ENCODE results near the gene HCRTR2.
"Not testable (repeated sequence)": the region's sequence is repeated elsewhere in the genome, so short reads cannot be mapped to it uniquely, and the experiment has no call there.

Gene HCRTR2

DNA sequence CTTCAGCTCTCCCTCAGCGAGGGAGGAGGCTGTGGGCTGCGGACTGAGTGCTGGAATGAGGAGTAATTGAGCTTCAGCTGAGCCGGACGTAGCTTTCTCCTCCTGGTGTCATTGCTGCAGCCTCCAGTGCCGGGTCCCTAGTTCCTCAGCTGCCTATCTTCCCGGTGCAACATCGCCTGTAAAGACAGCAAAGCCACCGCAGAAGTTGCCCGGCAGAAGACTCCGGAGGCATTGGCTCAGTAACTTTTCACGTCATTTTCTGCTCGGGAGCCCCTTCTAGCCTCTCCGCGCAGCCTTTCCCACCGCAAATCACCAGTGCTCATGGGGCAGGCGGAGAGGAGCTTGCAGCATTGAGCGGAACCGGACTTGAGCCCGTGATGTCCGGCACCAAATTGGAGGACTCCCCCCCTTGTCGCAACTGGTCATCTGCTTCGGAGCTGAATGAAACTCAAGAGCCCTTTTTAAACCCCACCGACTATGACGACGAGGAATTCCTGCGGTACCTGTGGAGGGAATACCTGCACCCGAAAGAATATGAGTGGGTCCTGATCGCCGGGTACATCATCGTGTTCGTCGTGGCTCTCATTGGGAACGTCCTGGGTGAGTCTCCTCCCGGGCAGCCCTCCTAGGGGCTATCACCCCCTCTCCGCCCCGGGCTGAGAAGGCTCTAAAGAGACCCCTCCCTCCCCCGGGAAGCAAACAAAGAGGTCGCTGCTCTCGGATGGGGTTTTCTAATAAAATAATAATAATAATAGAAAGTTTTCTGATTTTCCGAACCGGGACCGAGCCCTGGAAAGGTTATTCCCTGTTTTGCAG lies at the start of gene HCRTR2:
HCRTR2 (plus strand) TSS at position 305 of the 816 bp plus-strand sequence; CDS start at position 378, 73 bp downstream.
- DNase-seq (ENCODE audit: low spot score) = no peak

DNA sequence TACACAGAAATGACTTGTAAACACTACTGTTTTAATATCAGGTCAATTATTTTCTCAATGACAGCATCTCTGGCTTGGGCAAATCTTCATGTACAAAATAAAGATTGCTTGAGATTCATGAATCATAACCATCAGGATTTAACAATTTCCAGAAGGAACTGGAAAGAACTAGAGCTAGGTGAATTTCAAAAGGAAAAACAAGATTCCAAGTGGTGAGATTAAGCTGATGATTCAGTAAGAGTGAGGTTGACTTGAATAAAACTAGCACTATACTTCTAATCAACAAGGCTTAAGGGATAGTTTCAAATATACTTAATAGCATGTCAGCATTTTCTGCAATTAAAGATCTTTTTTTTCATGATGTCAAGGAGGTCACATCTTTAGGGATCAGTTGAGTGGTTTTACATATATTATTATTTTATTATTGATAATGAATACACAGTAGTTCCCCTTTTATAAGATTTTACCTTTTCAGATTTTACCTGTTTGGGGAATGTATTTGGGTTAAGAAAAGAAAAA lies 43.5 kb upstream of the HCRTR2 start:
- no peak for DNase-seq (ENCODE audit: low spot score)

DNA sequence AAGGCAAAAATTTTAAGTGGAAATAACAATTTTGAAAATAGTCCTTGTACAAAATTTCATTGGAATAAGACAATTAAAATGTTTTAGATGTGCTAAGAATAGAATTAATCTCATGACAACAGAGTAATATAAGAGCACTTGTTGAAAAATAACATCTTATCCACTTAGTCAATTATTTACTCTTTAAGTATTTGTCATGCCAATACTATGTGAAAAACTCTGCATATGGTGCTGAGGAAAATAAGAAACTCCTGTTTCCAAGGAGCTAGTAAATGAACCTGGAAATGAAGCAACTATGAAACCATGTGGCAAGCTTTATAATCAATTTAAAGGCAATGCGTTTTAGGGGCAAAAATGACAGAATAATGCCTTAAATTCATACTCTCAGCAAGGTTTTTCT lies 42.7 kb upstream of the HCRTR2 start:
- no peak for DNase-seq (ENCODE audit: low spot score)

DNA sequence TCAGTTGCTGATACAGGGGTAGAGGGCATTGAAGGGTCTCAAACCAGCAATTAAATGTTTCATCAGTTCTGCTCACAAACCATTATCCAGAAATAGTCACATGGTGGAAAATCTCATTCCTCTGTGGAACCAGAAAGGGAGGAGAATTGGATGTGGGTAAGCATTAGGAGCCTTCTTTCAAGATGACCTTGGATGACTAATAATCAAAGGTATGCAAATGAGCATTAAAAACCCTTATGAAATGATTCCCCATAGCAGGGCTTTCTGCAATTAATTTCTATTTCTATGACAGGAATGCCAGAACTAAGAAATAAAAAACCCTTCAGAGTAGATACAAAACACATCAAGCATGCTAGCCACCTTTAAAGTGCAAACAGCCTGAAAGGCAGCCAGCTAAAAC lies 37.4 kb upstream of the HCRTR2 start:
- no peak for DNase-seq (ENCODE audit: low spot score)

DNA sequence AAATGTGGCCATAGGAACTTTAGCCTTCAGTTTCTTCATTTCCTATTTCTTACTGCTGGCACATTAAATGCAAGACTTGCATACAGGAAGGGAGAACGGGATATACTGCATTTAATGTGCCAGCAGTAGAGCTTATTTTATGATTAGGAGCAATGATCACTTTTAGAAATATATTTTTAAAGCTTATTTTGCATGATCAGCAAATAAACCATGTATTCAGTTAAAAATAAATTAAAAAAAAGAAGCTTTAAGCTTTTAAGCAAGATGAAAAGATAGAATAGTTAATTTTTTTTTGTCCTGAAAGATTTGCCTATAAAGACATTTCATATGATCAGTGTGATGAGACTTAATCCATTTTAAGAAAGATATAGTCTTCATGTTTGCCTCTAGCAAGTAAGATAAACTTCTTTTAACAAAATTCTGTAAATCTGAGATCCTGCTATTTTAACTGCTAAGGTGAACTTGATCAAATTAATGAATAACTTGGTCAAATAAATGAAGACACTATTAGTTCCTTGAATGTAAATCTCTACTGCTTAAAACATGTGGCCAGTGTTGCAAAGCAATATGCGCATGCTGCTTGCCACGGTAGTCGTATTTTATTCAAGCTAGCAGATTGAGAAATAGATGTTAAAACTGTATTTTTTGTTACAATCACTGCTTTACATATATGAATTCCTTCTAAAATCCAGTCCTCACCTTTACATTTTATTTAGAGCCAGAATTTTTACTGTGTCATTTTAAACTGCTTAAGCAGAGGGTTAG lies 36.2 kb upstream of the HCRTR2 start:
- DNase-seq (ENCODE audit: low spot score) = no peak

DNA sequence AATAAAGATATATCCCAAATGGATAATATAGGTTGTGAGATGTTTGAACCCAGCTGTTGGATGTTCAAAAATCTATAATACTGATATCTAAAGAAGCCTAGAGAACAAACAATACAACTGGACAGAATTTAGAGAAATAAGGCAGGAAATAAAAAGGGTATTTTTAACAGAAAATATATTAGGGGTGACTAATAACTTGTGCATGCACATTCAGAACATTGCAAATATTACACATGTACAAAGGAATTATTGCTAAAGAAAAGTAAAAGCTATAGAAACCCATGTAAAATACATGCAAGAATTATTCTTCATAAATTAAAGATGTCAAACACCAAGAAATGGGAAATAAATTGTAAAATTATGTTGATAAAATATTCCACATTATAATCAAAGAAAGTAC lies 32.7 kb upstream of the HCRTR2 start:
- no peak for DNase-seq (ENCODE audit: low spot score)

DNA sequence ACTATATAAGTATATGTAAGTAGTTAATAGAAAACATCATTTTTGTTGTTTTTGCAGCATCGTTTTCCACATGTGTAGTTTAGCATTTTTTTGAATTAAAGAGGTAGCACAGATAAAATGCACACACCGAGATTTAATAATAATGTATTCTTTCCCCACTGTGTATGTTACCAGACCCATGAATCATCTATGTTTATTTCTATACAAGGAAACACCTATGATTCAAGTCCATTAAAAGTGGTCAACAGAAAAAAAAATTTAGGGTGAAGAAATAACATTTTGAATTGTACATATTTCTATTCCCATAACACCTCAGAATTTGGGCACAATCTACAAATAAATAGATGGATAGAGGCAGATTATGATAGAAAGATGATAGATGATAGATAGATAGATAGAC lies 31.7 kb upstream of the HCRTR2 start:
- DNase-seq (ENCODE audit: low spot score) = no peak

DNA sequence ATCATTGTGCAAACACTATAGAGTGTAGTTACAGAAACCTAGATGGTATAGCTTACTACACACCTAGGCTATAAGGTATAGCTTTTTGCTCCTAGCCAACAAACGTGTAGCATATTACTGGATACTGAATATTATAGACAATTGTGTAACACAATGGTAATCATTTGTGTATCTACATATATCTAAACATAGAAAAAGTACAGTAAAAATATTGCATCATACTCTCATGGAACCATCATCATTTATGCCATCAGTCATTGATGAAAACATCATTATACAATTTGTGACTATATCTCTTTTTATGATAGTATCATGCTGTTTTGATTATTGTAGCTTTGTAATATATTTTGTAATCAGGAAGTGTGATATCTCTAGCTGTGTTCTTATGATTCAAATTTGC lies 21.0 kb upstream of the HCRTR2 start:
- DNase-seq (ENCODE audit: low spot score) = no peak

DNA sequence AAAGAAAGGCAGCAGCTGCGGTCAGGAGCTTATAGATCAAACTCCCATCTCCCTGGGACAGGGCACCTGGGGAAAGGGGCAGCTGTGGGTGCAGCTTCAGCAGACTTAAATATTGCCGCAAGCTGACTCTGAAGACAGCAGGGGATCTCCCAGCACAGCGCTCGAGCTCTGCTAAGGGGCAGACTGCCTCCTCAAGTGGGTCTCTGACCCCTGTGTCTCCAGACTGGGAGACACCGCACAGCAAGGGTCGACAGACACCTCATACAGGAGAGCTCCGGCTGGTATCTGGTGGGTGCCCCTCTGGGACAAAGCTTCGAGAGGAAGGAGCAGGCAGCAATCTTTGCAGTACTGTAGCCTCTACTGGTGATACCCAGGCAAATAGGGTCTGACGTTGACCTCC lies 15.5 kb upstream of the HCRTR2 start:
- not testable (repeated sequence) for DNase-seq (ENCODE audit: low spot score)

DNA sequence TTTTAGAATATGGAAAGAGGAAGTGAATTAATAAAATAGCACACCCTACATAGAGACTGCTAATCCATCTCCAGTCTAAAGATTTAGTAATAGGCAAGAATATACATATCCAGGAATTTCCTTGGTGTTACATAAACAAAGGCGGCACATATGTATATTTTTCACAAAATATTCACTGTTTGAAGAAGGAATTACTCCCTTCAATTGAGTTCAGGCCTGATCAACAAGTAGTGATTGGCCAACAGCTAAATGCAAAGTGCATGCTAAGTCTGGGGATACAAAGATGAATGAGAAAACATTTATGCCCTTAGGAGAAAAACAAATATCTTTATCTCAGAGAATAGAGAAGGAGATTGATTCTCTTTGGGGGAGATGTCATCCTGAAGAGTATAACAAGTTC lies 6.5 kb upstream of the HCRTR2 start:
- no peak for DNase-seq (ENCODE audit: low spot score)

DNA sequence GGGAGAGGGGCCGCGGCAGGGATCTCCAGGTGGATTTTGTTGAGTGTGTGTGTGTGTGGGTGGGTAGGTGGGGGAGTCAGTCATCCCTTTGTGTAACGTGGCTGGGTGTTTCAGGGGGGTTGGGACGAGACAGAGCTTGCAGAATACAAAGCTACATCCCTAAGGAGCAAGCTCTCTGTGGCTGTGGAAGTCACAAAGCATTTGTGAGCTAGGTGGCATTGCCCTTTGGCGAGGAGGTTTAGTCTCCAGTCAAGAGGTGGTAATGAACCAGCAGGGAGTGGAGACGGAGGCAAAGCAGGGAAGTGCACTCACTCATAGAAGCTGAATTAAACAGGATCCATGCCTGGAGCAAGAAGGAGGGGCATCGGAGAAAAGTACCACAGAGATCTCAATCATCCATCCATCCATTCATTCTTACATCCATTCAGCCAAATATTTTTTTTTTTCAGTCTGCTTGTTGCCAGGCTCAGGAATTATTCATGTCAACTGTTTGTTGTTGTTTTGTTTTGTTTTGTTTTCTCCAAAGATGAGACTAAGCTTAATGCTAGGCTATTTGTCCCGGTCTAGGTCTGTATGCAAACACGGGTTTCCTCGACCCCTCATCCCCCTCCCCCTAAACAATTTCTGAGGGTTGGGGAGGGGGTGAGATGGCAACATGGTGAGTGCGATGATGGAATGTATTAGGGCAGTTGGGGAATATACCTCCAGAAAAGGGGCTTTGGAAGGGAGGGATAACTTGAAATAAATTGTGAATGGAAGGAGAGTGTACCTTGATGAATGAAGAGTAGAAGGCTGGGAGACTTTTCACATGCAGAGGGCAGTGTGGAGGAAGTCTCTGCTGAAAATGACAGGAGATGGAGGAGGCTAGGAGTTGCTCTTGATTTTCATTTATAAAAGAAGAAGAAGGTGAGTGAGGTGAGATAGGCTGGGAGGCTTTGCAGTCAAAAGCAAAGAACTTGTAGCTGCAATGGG lies 1.0 kb downstream of the HCRTR2 start:
- DNase-seq (ENCODE audit: low spot score) = no peak

DNA sequence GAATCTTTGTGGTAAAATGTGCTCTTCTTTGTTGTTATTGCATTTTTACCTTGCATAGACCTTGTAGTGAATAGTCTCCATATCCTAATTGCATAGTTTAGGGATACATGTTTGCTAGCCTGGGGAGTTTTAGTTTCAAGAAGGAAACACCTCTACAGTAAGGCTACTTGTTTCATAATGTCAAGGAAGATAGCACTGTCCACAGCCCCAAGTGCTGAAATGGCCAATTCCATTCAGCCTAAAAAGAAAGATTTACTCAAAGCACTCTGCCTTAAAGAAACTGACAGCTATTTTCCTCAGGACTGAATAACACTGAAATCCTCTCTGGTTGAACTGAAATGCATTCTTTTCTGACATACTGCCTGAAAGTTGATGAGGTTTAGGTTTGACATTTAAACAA lies 2.6 kb downstream of the HCRTR2 start:
- no peak for DNase-seq (ENCODE audit: low spot score)

DNA sequence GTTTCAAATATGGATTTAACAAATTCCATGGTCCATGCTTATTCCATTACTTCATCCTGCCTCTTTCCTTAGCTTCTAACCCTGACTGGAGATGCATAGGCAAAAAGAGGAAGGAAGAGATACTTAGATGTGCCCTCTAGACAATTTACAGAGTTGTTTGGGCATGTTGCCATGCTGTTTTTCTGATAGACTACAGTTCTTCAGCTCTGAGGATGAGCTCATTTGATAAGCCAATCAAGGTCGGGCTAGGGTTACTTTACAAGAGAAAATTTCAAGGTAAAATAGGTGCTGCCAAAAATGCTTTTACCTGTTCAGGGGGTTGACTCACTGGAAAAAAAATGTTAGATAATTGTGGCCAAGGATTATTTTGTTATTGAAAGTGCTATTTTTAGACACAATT lies 5.9 kb downstream of the HCRTR2 start:
- DNase-seq (ENCODE audit: low spot score) = no peak

DNA sequence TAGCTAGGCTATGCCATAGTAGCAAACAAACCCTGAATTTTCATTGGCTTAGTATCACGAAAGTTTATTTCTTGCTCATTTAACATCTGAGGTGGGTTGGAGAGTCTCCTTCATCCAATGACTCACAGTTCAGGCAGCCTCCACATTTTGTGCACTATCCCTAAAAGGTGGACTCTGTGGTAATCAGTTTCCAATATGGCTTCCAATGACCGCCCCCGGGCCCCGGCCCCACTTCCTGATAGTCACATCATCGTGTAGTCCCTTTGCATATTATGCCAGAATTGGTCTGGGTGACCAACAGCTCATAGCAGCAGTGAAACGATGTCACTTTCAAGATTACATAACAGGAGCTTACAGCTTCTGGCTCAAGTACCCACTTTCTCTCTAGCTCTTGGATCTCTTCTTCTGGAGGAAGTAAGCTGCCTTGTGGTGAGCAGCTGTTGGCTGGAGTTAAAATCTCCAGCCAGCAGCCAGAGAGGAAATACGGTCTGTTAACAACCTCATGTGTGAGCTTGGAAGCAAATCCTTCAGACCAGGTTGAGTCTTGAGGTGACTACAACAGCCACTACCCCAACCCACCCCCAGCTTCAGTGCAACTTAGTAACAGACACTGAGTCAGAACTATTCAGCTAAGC lies 7.8 kb downstream of the HCRTR2 start:
- no peak for DNase-seq (ENCODE audit: low spot score)

DNA sequence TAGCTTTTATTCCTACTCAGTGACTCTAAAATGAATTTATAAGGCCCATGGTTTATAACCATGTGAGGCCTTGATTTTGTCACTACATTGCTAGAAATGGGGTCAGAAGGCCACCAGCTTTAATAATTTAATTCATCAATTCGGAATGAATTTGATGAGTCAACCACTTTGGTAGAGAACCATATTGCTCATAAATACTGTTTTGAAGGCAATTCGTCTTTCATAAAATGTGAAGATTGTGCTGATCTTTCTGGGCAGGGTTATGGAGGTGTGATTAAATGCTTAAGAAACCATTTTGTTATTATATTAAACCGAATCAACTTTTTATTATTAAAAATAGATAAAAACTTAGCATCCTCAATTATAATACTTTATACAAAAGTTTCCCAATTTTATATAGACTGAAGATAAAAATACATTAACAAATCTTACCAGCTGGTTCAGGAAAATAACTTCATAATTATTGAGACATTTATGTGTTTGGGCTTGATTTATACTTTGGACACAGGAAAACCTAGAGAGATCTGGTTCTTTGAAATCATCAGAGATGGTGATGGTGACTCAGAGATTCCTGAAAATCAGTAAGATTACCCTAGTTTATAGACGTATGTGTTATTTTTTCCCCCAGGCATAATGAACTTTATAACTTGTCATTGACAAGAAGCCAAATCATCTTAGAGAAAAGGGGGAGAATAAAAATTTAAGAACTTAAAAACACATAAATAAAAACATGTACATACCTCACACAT lies 10.6 kb downstream of the HCRTR2 start:
- no peak for DNase-seq (ENCODE audit: low spot score)

DNA sequence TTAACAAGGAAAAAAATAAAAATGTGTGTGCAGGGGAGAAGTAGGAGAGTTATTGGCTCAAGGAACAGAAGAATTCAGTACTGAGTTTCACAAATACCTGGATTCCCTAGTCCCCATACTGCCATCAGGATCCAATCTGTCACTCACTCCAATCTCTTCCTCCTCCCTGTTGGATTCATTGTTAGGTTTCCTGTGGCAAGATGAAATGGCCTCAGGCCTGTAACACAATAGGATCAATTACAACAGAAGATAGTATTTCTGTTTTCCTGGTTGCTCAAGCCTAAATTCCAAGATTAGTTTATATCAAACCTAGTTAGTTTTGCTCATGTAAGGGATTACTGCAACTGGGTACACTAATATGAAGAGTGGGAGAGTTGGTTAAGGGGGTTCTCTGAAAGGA lies 24.4 kb downstream of the HCRTR2 start:
- DNase-seq (ENCODE audit: low spot score) = no peak

DNA sequence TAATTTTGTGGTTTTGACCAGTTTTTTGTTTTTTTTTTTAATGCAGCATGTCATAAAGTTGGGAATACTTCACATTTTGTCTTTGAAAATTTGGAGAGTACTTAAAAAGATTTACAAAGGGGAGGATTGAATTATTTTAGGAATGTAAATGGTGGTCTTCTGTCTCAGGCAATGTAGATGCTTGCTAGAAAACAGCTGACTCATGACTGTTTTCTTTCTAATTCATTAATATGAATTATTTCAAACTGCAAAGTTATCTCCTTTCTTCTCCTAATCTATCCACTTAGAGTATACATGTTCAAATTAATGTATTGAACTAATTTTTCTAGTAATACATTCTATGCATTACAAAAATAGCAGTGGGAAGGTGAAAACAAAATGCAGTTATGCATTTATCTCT lies 24.9 kb downstream of the HCRTR2 start:
- DNase-seq (ENCODE audit: low spot score) = no peak

DNA sequence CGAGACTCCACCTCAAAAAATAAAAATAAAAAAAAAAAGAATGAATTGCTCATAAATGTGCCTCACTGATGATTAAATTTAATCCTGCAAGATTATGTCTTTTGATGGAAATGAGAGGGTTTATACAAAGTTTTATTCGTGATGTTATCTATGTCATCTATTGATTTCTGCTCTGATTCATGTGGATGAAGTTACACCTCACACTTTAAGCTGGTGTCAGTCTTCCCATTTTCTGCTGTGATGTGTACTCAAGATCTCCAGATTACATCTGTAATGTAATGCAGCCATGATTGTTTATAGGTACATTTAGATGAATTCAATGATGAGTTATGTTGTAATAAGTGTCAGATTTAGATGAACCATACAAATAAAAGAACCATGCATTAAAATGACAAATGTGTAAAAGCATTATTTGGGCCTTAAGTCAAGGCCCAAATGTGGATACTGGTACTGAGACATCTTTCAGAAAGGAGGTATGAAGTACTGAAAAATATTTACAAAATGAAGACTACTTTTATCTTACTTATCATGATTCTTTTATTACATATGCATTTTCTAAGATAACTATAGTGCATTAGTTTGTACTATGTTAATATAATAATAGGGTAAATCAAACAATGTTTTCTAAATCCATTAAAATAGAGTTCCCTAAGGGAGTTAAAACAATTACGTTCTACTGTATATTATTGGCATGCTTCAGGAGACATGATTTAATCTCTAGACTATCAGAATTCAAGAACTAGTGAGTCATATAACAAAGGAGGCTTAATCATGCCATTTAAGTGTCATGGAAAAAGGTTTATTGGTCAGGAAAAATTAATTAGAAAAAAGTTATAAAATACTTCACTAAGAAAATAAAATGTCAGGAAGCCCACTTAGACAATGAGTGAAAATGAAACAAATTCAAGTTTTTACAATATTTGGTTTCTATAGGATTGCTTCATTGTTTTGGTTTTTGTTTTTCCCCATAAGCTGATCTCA lies 34.5 kb downstream of the HCRTR2 start:
- DNase-seq (ENCODE audit: low spot score) = no peak

DNA sequence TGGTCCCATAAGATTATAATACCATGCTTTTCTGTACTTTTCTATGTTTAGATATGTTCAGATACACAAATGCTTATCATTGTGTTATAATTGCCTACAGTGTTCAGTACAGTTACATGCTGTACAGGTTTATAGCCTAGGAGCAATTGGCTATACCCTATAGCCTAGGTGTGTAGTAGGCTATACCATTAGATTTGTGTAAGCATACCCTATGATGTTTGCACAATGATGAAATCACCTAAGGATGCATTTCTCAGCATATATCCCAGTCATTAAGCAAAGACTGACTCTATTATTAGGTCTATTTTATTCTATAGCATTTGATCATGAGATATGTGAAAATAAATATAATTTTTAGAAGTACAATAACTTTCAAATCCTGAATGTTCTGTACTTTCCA lies 36.6 kb downstream of the HCRTR2 start:
- no peak for DNase-seq (ENCODE audit: low spot score)

DNA sequence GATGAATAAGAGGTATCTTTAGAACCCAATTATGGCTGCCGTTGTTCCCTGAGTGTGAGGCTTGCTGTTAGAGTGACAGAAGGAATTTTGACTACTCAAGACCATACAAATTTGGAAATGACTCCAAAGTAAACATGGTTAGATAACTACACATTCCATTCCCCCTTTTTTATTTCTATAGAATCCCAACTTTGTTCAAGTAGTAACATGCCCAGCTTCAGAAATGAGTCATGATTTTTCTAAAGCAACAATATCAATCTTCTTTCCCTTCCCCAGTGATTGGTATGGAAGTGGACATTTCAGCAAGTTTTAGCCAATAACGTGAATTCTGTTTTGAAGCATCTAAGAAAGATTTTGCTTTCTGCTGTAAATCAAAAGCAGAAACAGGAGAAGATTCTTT lies 37.8 kb downstream of the HCRTR2 start:
- no peak for DNase-seq (ENCODE audit: low spot score)

All from LoVo (cell line).